ENCODE measurements around the gene MDH1B.

Gene MDH1B

DNA sequence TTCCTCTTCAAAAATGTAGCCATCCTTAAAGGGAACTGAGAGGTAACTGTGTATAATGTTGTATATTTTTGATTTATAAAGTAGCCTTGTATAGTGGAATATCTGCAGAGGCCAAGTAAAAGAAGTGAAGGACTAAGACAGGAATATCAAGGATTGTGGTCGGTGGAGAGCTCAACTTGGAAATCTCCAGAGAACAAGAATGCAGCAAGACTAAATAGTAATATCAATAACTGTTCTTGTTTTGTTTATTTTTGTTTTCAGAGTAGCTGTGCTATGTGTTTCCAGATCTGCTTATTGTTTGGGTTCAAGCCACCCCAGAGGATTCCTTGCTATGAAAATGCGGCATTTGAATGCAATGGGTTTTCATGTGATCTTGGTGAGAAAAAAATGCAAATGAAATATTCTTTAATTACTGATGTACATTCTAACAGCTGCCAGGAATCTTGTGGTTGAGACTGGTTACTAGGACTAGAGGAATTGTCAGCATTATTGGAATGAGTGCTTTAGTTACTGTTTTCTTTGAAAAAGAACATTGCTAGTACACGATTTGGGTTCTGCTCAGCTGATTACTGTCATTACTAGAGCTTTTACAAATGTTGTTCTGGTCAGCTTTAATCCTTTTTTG is 25.3 kb upstream of the MDH1B start:
- no peaks in the 10 kb centered on the region for H3K27me3 Mint-ChIP-seq
- no peaks in the 10 kb centered on the region for H3K4me1 Mint-ChIP-seq (ENCODE audit: low read depth)
- no peak overlapping the region for H3K4me3 Mint-ChIP-seq
- H3K36me3 Mint-ChIP-seq = peaks cover 2% of the 10 kb centered on the region
- H3K9me3 Mint-ChIP-seq (ENCODE audit: low read depth) = no peaks in the 10 kb centered on the region
- H3K27ac Mint-ChIP-seq = no peak overlapping the region

- Mint-ChIP-seq H3K4me3 (no peak overlapping the region), H3K4me1 (ENCODE audit: low read depth) (peaks cover 19% of the 10 kb centered on the region), H3K9me3 (ENCODE audit: low read depth) (peaks cover 11% of the 10 kb centered on the region), H3K36me3 (peaks cover 32% of the 10 kb centered on the region), H3K27ac (peak overlapping the region; percentile 84), H3K27me3 (no peaks in the 10 kb centered on the region)
Measured at GRCh38 chr2:206784559-206785353, 19.6 kb upstream of the MDH1B start.

- Mint-ChIP-seq H3K4me3 (no peak overlapping the region), H3K36me3 (peaks cover 39% of the 10 kb centered on the region), H3K9me3 (ENCODE audit: low read depth) (peaks cover 18% of the 10 kb centered on the region), H3K27ac (no peak overlapping the region), H3K4me1 (ENCODE audit: low read depth) (peaks cover 24% of the 10 kb centered on the region), H3K27me3 (no peaks in the 10 kb centered on the region)
Measured at GRCh38 chr2:206783718-206784117, 18.6 kb upstream of the MDH1B start.

- peaks cover 18% of the 10 kb centered on the region for H3K9me3 Mint-ChIP-seq (ENCODE audit: low read depth)
- H3K27me3 Mint-ChIP-seq = no peaks in the 10 kb centered on the region
- H3K4me3 Mint-ChIP-seq = no peak overlapping the region
- H3K27ac Mint-ChIP-seq = no peak overlapping the region
- H3K36me3 Mint-ChIP-seq = peaks cover 61% of the 10 kb centered on the region
- H3K4me1 Mint-ChIP-seq (ENCODE audit: low read depth) = peaks cover 42% of the 10 kb centered on the region
Measured at GRCh38 chr2:206780671-206781070, 15.5 kb upstream of the MDH1B start.

DNA sequence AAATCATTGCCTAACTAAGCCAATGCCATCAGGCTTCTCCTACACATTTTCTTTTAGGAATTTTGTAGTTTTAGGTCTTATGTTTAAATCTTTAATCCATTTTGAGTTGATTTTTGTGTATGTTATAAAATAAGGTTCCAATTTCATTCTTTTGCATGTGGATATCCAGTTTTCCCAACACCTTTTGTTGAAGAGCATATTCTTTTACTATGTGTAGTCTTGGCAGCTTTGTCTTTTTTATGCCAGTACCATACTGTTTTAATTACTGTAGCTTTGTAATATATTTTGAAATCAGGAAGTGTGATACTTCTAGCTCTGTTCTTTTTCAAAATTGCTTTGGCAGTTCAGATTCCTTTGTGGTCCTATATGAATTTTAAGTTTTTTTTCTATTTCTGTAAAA is 11.3 kb upstream of the MDH1B start:
- H3K27ac Mint-ChIP-seq = no peak overlapping the region
- peaks cover 49% of the 10 kb centered on the region for H3K4me1 Mint-ChIP-seq (ENCODE audit: low read depth)
- peaks cover 18% of the 10 kb centered on the region for H3K9me3 Mint-ChIP-seq (ENCODE audit: low read depth)

GRCh38 chr2:206774871-206775270 is 9.7 kb upstream of the MDH1B start:
- H3K27ac Mint-ChIP-seq = no peak overlapping the region
- H3K4me1 Mint-ChIP-seq (ENCODE audit: low read depth) = peaks cover 53% of the 10 kb centered on the region
- H3K9me3 Mint-ChIP-seq (ENCODE audit: low read depth) = peaks cover 8% of the 10 kb centered on the region
- no peak overlapping the region for H3K4me3 Mint-ChIP-seq
- H3K36me3 Mint-ChIP-seq = peaks cover 44% of the 10 kb centered on the region
- no peaks in the 10 kb centered on the region for H3K27me3 Mint-ChIP-seq

More for the DNA sequence above, 11.3 kb upstream of the MDH1B start:
- Mint-ChIP-seq H3K36me3 (peaks cover 53% of the 10 kb centered on the region), H3K4me3 (no peak overlapping the region), H3K27me3 (no peaks in the 10 kb centered on the region)

GRCh38 chr2:206766057-206766930 is 1.2 kb upstream of the MDH1B start:
- no peaks in the 10 kb centered on the region for H3K9me3 Mint-ChIP-seq (ENCODE audit: low read depth)
- H3K36me3 Mint-ChIP-seq = peaks cover 13% of the 10 kb centered on the region
- H3K4me1 Mint-ChIP-seq (ENCODE audit: low read depth) = peaks cover 53% of the 10 kb centered on the region
- peak overlapping the region; percentile 99 for H3K27ac Mint-ChIP-seq
- no peaks in the 10 kb centered on the region for H3K27me3 Mint-ChIP-seq
- no peak overlapping the region for H3K4me3 Mint-ChIP-seq

GRCh38 chr2:206764673-206765241 is 371 bp downstream of the MDH1B start:
- Mint-ChIP-seq H3K4me1 (ENCODE audit: low read depth) (peaks cover 42% of the 10 kb centered on the region), H3K27me3 (no peaks in the 10 kb centered on the region), H3K27ac (peak overlapping the region; percentile 99), H3K9me3 (ENCODE audit: low read depth) (no peaks in the 10 kb centered on the region), H3K36me3 (peaks cover 10% of the 10 kb centered on the region), H3K4me3 (no peak overlapping the region)

DNA sequence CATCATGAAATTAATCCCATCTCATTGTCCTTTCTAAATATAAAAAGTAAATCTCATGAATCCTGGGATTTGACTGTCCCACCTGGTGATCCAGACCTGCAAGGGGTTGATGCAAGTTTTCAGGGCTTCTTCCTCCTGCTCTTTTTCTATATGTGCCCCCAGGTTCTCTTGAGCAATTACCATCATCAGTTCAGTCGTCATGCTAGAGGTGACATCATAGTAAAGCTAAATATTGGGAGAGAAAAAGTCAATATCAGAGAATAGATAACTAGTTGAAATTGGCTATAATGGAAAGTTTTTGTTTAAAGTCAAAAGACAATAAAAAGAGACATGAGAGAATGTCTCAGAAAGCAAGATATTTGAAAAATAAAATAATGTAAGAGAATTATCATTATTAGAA is 8.3 kb downstream of the MDH1B start:
- H3K27ac Mint-ChIP-seq = no peak overlapping the region
- no peaks in the 10 kb centered on the region for H3K4me1 Mint-ChIP-seq (ENCODE audit: low read depth)
- no peaks in the 10 kb centered on the region for H3K36me3 Mint-ChIP-seq
- no peak overlapping the region for H3K4me3 Mint-ChIP-seq
- H3K9me3 Mint-ChIP-seq (ENCODE audit: low read depth) = no peaks in the 10 kb centered on the region
- H3K27me3 Mint-ChIP-seq = peaks cover 17% of the 10 kb centered on the region

DNA sequence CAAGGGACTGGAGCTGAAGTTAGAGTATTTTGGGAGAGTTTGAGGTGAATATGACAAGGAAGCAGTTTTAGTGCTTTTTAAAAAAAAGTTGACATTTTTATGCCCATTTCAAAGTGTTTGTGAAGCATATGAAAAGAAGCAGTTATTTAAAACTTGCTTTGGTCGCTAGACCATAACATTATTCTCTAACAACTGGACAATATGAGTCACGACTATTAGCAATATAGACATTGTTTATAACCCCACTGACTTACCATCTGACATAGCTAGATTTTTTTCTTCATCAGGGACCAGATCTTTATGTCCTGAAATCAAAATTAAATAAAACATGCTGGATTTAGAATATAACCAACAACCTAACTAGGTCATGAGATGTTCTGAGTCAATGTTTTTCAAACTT is 24.3 kb downstream of the MDH1B start:
- H3K4me1 Mint-ChIP-seq (ENCODE audit: low read depth) = no peaks in the 10 kb centered on the region
- H3K9me3 Mint-ChIP-seq (ENCODE audit: low read depth) = no peaks in the 10 kb centered on the region
- peaks cover 13% of the 10 kb centered on the region for H3K27me3 Mint-ChIP-seq
- H3K4me3 Mint-ChIP-seq = no peak overlapping the region
- no peaks in the 10 kb centered on the region for H3K36me3 Mint-ChIP-seq
- no peak overlapping the region for H3K27ac Mint-ChIP-seq

GRCh38 chr2:206739271-206739670 is 25.9 kb downstream of the MDH1B start:
- no peak overlapping the region for H3K27ac Mint-ChIP-seq
- H3K4me3 Mint-ChIP-seq = no peak overlapping the region
- H3K36me3 Mint-ChIP-seq = no peaks in the 10 kb centered on the region

GRCh38 chr2:206736935-206737334 is 28.2 kb downstream of the MDH1B start:
- Mint-ChIP-seq H3K27me3 (peaks cover 11% of the 10 kb centered on the region), H3K36me3 (no peaks in the 10 kb centered on the region), H3K27ac (no peak overlapping the region), H3K4me3 (no peak overlapping the region), H3K9me3 (ENCODE audit: low read depth) (no peaks in the 10 kb centered on the region), H3K4me1 (ENCODE audit: low read depth) (no peaks in the 10 kb centered on the region)

More at GRCh38 chr2:206739271-206739670, 25.9 kb downstream of the MDH1B start:
- Mint-ChIP-seq H3K4me1 (ENCODE audit: low read depth) (no peaks in the 10 kb centered on the region), H3K9me3 (ENCODE audit: low read depth) (no peaks in the 10 kb centered on the region), H3K27me3 (peaks cover 14% of the 10 kb centered on the region)

DNA sequence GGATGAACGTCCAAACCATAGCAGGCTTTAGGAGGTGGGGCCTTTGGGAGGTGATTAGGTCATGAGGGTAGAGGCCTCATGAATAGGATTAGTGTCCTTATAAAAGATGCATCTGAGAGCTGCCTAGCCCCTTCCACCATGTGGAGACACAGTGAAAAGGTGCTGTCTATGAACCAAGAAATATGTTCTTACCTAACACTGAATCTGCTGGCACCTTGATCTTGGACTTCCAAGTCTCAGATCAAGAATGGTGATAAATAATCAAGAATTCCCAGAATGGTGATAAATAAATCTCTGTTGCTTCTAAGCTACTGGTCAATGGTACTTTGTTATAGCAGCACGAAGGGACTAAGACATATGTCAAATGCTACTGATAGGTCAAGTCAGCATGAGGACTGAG is 31.8 kb downstream of the MDH1B start:
- Mint-ChIP-seq H3K9me3 (ENCODE audit: low read depth) (no peaks in the 10 kb centered on the region), H3K36me3 (no peaks in the 10 kb centered on the region), H3K27ac (no peak overlapping the region), H3K4me1 (ENCODE audit: low read depth) (no peaks in the 10 kb centered on the region), H3K27me3 (peaks cover 20% of the 10 kb centered on the region), H3K4me3 (no peak overlapping the region)

GRCh38 chr2:206728277-206729199 is 36.6 kb downstream of the MDH1B start:
- Mint-ChIP-seq H3K4me3 (no peak overlapping the region), H3K36me3 (no peaks in the 10 kb centered on the region), H3K9me3 (ENCODE audit: low read depth) (no peaks in the 10 kb centered on the region), H3K4me1 (ENCODE audit: low read depth) (no peaks in the 10 kb centered on the region), H3K27me3 (peaks cover 33% of the 10 kb centered on the region), H3K27ac (no peak overlapping the region)
